ENCODE measurements around the gene CAPN9.
A peak's percentile ranks its signal among the peaks of the same experiment; 100 is the strongest.

The CAPN9 gene

GRCh38 chr1:230818367-230818766, 71.2 kb downstream of the CAPN9 start:
- H3K4me3 Mint-ChIP-seq = no peak overlapping the region
- TF ChIP-seq CTCF (IDR thresholded peaks at IDR 0.05; ENCODE audit: unreplicated experiment in 3 of 3) = no peak
- H3K9me3 Mint-ChIP-seq = peaks cover 14% of the 10 kb centered on the region
- H3K27ac Mint-ChIP-seq = peak overlapping the region in 2 of 3 experiments; percentile 43 to 63
- H3K27me3 Mint-ChIP-seq (ENCODE audit: low read depth) = peaks cover 8% of the 10 kb centered on the region
- peaks cover 63% of the 10 kb centered on the region for H3K4me1 Mint-ChIP-seq
- no peaks in the 10 kb centered on the region for H3K36me3 Mint-ChIP-seq (ENCODE audit: low read depth)

GRCh38 chr1:230818901-230819300, 71.7 kb downstream of the CAPN9 start:
- Mint-ChIP-seq H3K27ac (peak overlapping the region in 1 of 3 experiments; percentile 43), H3K27me3 (ENCODE audit: low read depth) (peaks cover 8% of the 10 kb centered on the region), H3K9me3 (peaks cover 11% of the 10 kb centered on the region), H3K4me3 (no peak overlapping the region), H3K36me3 (ENCODE audit: low read depth) (no peaks in the 10 kb centered on the region), H3K4me1 (peaks cover 68% of the 10 kb centered on the region)
- no peak for TF ChIP-seq CTCF (IDR thresholded peaks at IDR 0.05; ENCODE audit: unreplicated experiment in 3 of 3)

GRCh38 chr1:230819976-230820375, 72.8 kb downstream of the CAPN9 start:
- Mint-ChIP-seq H3K9me3 (peaks cover 6% of the 10 kb centered on the region), H3K27ac (no peak overlapping the region), H3K4me3 (no peak overlapping the region), H3K36me3 (ENCODE audit: low read depth) (no peaks in the 10 kb centered on the region), H3K27me3 (ENCODE audit: low read depth) (peaks cover 8% of the 10 kb centered on the region), H3K4me1 (peaks cover 76% of the 10 kb centered on the region)
- no peak for TF ChIP-seq CTCF (IDR thresholded peaks at IDR 0.05; ENCODE audit: unreplicated experiment in 3 of 3)

GRCh38 chr1:230820568-230820967, 73.4 kb downstream of the CAPN9 start:
- TF ChIP-seq CTCF (IDR thresholded peaks at IDR 0.05; ENCODE audit: unreplicated experiment in 3 of 3) = no peak
- peaks cover 8% of the 10 kb centered on the region for H3K27me3 Mint-ChIP-seq (ENCODE audit: low read depth)
- H3K9me3 Mint-ChIP-seq = peaks cover 2% of the 10 kb centered on the region
- no peak overlapping the region for H3K4me3 Mint-ChIP-seq
- peaks cover 76% of the 10 kb centered on the region for H3K4me1 Mint-ChIP-seq
- H3K36me3 Mint-ChIP-seq (ENCODE audit: low read depth) = no peaks in the 10 kb centered on the region
- peak overlapping the region in 2 of 3 experiments; percentile 20 to 89 for H3K27ac Mint-ChIP-seq

- Mint-ChIP-seq H3K4me3 (no peak overlapping the region), H3K36me3 (ENCODE audit: low read depth) (no peaks in the 10 kb centered on the region), H3K9me3 (peaks cover 2% of the 10 kb centered on the region), H3K4me1 (peaks cover 78% of the 10 kb centered on the region), H3K27ac (peak overlapping the region in 2 of 3 experiments; percentile 74 to 89), H3K27me3 (ENCODE audit: low read depth) (peaks cover 8% of the 10 kb centered on the region)
- no peak for TF ChIP-seq CTCF (IDR thresholded peaks at IDR 0.05; ENCODE audit: unreplicated experiment in 3 of 3)
These were observed 74.2 kb downstream of the CAPN9 start for GRCh38 chr1:230821346-230821745.

GRCh38 chr1:230822092-230822581, 74.9 kb downstream of the CAPN9 start:
- H3K27ac Mint-ChIP-seq = peak overlapping the region in 2 of 3 experiments; percentile 89
- no peak for TF ChIP-seq CTCF (IDR thresholded peaks at IDR 0.05; ENCODE audit: unreplicated experiment in 3 of 3)
- H3K4me1 Mint-ChIP-seq = peaks cover 86% of the 10 kb centered on the region

More at GRCh38 chr1:230822092-230822581, 74.9 kb downstream of the CAPN9 start:
- H3K27me3 Mint-ChIP-seq (ENCODE audit: low read depth) = peaks cover 4% of the 10 kb centered on the region
- peak overlapping the region in 1 of 3 experiments; percentile 55 for H3K4me3 Mint-ChIP-seq
- no peaks in the 10 kb centered on the region for H3K36me3 Mint-ChIP-seq (ENCODE audit: low read depth)
- peaks cover 2% of the 10 kb centered on the region for H3K9me3 Mint-ChIP-seq
